Measurements from ENCODE around the gene KNTC1.
"Not testable (repeated sequence)": the region's sequence is repeated elsewhere in the genome, so short reads cannot be mapped to it uniquely, and the experiment has no call there.

KNTC1 gene

DNA sequence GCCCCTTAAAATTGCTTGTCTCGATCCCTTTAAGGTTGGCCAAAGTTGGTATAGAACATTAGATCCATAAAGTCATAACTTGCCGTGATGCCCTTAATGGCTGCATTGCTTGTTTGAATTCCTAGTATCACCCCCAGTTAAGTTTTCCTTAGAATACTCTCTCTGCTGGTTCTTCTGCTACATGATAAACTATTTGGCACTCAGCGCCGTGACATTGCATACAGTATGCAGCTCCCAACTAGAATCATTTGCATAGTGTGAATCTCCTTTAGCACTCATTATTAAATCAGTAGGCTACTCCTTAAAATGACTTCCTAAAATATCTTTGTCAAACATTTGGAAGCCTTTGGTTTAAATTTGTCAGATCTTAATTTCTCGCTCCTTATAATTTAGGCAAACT, 42.2 kb downstream of the KNTC1 start:
- DNase-seq = no peak

DNA sequence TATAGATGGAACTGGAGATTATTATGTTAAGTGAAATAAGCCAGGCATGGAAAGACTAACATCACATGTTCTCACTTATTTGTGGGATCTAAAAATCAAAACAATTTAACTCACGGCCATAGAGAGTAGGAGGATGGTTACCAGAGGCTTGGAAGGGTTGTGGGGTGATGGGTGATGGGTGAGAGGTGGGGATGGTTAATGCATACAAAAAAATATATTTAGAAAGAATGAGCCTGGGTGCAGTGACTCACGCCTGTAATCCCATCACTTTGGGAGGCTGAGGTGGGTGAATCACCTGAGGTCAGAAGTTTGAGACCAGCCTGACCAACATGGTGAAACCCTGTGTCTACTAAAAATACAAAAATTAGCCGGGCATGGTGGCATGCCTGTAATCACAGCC, 43.0 kb downstream of the KNTC1 start:
- DNase-seq = not testable (repeated sequence)

DNA sequence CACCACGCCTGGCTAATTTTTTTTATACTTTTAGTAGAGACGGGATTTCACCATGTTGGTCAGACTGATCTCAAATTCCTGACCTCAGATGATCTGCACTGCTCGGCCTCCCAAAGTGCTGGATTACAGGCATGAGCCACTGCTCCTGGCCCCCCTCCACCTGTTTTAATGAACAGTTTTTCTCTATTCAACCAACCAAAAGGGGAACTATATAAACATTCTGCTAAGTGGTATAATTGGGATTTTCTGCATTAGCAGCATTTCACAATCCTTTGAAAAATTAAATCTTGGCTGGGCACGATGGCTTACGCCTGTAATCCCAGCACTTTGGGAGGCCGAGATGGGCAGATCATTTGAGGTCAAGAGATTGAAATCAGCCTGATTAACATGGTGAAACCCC, 44.8 kb downstream of the KNTC1 start:
- DNase-seq = no peak

DNA sequence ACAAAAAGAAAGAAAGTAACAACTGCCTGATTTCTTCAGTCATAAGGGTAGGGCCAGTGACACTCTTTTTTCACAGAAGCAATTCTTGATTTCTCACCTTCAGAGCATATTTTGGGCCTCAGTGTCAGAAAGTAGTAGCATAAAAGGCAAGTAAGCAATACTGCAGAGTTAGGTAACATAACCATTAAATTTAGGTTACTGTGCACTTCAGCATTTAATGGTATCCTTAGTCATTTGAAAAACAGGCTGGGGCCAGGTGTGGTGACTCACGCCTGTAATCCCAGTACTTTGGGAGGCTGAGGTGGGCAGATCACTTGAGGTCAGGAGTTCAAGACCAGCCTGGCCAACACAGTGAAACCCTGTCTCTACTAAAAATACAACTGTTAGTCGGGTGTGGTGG, 56.2 kb downstream of the KNTC1 start:
- not testable (repeated sequence) for DNase-seq

DNA sequence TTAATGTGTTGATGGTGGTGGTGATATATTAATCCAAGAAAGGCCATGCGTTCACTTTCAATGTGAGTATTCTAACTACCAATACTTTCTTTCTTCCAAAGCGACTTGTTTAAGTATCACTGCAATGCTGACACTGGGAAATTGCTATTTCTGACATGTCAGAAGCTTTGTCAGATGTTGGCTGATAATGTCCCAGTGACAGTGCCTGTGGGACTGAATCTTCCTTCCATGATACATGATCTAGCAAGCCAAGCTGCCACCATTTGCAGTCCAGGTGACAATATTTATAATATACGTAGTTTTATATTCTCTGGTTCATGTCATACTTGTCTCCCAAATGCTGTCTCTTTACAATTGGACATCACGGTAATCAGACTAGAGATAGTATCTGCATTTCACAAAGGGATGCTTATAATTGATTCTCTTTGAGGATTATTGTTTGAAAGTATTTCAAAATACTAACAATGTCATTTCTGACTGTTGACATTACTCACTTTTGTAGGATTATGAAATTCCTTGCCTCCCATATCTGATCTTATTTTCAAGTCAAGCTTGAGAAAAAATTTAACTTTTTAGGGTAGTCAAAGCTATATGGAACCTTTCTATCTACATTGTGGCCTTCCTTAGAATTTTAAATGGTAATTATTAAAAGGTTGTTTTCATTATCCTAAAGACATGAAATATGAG, 57.3 kb downstream of the KNTC1 start:
- DNase-seq = no peak

DNA sequence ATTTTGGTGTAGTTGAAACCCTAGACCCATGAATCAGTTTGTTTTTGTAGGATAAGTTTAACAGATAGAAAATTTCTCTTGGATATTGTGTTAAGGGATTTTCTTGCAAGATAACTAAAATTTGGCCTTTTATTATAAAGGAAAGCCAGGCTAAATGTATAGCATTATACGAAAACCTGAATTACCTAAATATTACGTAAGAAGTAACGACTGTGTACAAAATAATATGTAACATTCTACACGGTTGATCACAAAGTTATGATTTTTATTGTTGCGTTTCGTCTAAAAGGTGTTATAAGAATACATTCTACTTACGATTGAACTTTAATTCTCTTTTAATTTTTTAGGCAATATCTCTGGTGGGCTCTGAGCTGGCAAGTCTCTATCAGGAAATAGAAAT, 63.9 kb downstream of the KNTC1 start:
- DNase-seq = no peak

DNA sequence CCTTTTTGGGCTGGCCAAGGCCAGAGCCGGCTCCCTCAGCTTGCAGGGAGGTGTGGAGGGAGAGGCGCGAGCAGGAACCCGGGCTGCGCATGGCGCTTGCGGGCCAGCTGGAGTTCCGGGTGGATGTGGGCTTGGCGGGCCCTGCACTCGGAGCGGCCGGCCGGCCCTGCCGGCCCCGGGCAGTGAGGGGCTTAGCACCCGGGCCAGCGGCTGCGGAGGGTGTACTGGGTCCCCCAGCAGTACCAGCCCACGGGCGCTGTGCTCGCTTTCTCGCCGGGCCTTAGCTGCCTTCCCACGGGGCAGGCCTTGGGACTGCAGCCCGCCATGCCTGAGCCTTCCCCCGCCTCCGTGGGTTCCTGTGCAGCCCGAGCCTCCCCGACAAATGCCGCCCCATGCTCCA, 64.9 kb downstream of the KNTC1 start:
- not testable (repeated sequence) for DNase-seq

DNA sequence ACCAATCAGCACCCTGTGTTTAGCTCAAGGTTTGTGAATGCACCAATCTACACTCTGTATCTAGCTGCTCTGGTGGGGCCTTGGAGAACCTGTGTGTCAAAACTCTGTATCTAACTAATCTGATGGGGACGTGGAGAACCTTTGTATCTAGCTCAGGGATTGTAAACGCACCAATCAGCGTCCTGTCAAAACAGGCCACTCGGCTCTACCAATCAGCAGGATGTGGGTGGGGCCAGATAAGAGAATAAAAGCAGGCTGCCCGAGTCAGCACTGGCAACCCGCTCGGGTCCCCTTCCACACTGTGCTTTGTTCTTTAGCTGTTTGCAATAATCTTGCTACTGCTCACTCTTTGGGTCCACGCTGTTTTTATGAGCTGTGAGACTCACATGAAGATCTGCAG, 65.5 kb downstream of the KNTC1 start:
- DNase-seq = not testable (repeated sequence)

DNA sequence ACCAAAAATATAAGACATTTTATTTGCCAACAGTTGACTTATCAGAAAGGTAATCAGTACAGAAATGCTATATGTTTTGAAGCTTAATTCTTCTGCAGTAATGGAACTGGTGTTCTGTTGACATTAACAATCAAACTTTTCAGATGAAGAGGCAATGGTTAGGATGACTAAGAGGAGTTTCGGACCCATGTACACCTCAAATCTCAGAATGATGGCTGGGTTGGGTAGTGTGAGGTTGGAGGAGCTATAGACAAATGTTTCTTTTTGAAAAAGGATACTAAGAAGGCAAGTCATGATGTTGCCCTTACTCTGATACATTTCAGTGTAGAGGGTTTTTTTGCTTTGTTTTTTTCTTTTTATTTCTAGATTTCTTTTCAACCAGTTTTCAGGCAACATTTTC, 66.9 kb downstream of the KNTC1 start:
- DNase-seq = no peak

DNA sequence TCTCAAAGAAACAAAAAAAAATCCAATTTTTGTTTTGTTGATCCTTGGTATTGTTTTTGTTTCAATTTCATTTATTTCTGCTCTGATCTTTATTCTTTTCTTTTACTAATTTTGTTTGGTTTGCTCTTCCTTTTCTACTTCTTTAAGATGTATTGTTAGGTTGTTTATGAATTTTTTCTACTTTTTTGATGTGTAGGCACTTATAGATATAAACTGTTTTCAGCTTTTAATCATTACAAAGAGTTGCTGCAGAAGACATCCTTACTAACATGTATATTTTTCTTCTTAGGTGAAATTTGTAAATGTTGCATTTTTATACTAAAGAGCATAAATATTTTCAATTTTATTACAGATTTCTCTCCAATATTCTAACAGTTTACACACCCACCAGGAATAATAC, 69.8 kb downstream of the KNTC1 start:
- no peak for DNase-seq

DNA sequence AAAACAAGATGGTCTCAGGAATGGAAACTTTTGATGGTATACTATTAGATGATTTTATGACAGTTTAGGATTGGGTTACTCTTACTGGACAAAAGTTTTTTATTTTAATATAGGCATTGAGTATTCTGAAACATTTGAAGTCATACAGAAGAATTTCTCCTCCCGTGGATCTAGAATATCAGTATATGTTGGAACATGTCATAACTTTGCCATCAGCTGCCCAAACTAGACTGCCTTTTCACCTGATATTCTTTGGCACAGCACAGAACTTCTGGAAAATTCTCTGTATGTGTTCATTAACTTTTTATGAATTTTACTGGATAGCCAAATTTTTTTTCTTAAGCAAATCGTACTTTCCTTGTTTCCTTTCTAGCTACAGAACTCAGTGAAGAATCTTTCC, 75.4 kb downstream of the KNTC1 start:
- no peak for DNase-seq

DNA sequence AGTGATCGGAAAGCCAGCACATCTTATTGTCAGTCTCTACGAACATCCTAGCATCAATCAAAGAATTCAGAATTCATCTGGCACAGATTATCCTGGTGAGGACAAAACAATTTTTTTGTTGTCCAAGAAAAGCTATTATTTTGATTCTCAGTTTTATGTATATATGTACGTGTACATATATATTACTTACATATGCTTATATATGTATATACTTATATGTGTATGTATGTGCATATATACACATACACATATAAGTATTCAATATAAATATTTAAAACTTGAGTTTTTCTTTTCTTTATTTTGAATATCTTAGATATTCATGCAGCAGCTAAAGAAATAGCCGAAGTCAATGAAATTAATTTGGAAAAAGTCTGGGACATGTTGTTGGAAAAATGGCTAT, 77.9 kb downstream of the KNTC1 start:
- DNase-seq = no peak

DNA sequence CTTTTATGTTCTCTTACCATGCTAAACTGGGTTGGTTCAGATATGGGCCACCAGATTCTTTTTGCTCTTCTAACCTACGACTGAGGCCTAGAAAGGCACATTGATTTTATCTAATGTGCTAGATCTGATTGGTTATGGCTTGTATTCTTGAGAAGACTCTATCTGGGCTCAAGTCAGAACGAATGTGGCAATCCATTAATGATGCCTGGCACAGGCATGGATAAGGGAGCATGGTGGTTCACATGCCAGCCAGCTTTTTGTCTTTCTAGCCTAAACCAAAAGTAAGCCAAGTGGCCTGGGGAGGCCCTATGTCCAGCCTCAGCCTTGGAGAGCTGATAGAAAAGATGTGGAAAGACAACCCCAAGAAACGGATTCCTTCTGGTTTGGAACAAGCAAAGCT, 82.7 kb downstream of the KNTC1 start:
- no peak for DNase-seq

DNA sequence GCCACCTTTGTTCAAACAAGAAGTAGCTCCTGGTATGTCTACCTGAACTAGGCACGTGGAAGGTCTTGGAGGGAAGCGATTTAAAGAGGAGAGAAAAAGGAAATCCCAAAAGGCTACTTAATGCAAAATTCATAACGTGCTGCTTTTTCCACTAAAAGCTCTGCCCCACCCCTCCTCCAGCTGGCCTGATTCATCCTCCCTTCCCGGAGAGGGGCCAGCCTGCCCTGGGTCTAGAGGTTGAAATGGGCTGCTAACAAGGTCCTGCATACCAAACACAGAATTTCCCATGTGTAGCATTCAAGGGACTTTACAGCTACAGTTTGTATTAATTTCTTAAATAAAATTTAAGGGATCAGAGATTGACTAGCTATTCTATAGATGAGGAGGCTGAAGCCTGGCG, 83.2 kb downstream of the KNTC1 start:
- no peak for DNase-seq

DNA sequence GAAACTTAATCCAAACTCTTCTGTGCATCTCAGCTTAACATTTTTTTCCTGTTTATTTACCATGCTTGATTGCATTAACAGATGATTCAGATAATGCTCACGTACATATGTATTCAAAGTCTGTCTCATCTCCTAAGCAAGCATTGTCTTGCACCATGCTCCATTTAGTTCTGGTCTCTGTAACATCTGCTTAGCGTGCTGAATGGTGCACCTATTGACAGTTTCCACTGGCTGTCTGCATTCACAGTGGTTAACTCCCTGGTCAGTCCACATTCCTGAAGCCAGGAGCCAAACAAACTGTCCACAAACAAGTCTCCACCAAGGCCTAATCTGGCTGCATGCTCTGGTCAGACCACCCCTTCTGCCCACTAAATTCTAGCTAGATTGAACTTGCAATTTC, 83.9 kb downstream of the KNTC1 start:
- no peak for DNase-seq

DNA sequence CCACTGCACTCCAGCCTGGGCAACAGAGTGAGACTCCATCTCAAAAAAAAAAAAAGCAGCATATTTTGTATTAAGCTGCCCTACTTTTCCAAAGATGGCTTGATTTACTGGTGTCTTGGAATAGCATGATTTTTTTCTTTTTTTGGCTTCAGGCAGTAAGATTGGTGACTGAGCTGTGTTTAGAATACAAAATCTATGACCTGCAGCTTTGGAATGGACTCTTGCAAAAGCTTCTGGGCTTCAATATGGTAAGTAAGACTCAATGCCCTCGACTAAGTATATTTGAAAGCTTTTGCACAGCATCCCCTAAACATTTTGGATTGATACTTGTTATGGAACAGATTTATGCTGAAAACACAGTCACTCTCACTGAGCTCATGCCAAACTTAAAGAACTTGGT, 87.8 kb downstream of the KNTC1 start:
- DNase-seq = no peak

DNA sequence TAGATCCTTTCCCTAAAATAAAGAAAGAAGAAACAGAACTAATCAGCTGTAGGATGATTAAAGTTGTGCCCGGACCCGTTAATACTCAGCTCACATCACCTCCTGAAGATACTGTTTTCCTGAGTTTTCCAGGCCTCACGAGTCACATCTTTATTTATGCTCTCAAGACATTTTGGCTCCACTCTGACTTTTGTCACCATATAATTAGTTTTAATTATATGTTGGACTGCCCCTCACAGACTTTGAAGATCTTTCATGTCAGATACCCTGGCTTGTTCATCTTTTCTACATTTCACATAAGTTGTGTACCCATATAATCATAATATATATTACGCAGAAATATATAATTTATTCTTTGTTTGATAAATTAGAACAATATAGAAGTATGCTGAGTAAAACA, 88.7 kb downstream of the KNTC1 start:
- no peak for DNase-seq

DNA sequence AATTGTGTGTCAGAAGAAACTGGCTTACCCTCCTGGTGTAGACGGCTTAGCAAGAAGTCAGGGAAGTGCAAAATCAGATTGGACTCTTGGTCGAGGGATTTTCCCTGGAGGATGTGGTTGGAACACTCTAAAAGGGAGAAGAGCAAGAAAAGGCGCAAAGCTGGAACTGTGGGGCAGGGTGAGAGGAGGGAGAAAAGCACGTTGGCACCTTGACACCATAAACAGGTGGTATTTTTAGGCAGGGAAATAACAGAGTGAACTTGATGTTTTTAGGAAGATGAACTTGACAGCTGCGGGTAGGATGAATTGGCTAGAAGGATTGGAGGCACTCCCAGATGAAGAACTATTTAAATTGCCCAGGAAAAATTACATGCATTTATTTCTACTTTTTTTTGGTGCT, 108.4 kb downstream of the KNTC1 start:
- DNase-seq = no peak

DNA sequence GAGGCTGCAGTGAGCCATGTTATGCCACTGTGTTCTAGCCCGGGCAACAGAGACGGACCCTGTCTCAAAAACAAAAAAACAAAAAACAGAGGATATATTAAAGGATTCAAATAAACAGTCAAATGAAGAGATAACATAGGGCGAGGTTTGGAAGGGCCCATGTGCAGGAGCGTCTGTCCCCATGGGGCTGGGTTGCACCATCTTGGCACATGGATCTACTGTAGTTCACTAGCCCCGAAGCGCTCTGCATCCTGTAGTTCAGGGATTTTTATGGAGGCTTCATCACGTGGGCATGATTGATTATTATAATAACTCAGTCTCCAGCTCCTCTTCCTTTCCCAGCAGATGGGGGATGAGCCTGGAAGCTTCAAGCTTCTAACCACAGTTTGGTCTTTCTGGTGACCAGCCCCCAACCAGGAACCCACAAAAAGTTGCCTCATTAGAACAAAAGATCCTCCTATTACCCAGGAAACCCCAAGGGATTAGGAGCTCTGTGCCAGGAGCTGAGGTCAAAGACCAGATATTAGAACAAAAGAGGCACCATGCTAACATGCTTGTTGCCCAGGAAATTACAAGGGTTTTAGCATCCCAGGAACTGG, 116.3 kb downstream of the KNTC1 start:
- DNase-seq = no peak

DNA sequence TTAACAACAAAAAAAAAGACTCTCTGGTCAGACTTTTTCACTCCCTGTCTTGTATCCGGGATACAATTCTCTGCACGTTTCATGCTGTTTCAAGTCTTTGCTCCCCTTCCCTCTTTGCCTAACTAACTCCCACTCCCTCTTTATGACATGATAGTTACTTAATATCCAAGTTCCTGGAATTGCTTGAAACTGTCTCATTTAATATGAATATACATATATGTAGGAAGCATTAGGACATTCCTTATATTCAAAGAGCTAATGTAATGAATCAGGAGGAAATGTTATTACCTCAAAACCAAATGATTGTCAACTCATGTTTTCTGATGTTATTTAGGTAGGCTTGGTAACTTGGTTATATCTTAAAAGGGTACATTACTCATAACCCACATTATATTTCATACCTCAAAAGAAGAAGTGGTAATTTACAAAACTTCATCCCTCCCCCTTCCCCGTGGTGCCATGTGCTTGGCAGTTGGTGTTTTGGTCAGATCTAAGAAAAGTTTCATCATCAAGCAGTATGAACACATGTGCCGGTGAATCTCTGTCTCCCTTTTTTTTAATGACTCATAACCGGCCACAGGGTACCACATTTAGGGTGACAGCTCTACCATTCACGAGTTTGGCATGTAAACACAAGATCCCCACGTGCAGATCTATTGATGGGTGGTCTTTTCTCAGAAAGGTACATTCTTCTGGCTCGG, 119.6 kb downstream of the KNTC1 start:
- DNase-seq = peak; percentile 19

DNA sequence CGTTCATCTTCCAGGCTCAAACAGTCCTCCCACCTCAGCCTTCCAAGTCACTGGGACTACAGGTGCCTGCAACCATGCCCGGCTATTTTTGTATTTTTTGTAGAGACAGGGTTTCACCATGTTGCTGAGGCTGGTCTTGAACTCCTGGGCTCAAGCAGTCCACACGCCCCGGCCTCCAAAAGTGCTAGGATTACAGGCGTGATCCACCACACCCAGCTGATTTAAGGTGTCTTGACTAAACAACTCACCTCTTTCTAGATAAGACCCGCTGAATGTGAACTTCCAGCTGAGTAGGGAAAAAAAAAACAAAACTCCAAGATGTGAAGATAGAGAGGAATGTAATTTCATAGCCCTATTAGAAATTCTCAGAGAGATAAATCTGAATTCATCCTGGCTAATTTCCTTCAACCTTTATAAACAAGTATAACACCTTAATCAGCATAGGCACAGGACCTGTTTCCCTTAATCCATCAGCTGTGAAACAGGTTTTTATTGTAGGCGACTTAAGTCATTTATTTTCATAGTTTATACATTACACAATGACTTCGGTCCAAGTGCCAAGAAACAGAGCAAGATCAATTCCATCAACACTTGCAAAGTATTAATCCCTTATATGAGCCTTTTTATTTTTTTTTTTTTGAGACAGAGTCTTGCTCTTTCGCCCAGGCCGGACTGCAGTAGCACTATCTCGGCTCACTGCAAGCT, 124.6 kb downstream of the KNTC1 start:
- no peak for DNase-seq

DNA sequence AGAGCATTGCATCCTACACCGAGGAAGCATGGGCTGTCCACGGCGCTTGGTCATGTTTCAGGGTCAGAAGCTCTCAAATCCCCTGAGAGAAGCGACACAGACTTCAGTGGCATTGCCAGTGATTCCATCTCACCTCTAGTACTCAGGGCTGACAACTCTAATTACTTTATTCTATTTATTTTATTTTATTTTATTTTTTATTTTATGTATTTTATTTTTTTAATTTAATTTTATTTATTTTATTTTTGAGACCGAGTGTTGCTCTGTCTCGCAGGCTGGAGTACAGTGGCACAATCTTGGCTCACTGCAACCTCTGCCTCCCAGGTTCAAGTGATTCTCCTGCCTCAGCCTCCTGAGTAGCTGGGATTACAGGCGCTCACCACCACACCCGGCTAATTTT, 126.2 kb downstream of the KNTC1 start:
- not testable (repeated sequence) for DNase-seq

DNA sequence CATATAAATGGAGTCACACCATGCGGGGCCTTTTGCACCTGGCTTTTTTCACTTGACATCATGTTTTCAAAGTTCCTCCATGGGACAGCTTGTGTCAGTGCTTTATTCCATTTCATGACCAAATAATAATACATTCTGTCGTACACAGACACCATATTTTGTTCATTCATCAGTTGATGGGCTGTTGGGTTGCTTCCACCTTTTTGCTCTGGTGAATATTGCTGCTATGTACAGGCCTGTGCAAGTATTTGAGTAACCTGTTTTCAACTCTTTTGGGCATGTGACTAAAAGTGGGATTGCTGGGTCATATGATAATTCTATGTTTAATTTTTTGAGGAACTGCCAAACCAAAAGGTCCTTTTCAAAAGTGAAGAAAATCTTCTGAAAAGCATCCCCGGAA, 129.2 kb downstream of the KNTC1 start:
- no peak for DNase-seq

DNA sequence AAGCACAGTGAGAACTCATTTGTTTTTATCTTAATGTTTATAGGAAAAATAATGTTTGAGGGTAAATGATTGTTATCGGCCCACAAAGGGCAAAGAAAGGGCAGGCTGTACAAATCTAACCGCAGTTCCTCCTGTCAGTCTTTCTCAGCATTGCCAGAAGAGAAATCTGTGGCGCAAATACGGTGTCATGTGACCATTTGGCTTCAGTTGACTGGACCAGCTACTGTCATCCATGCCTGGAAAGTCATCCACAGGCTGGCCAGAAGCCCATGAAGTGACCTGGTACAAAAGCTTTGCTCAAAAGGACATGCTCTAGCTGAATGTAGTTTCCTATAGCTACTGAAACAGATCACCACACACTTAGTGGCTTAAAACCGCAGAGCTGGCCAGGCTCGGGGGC, 132.5 kb downstream of the KNTC1 start:
- no peak for DNase-seq

Measured in amniotic stem cell (primary cell).